Glutamatergic neuron (in vitro differentiated cells): ENCODE results near the gene MMP23B. TPM values are rescaled to one million over a fixed set of nuclear protein-coding genes. Genes with fewer than 3 reads are reported as not detected.

Experiments used
- DNase-seq: peaks from one replicate; pipeline ENCODE4 v3.0.0; 2022
- H3K27ac Mint-ChIP-seq: one replicate; pipeline ENCODE4 v1.8.0; 2020; ENCODE audit warnings: mild to moderate bottlenecking, mixed read lengths, inconsistent platforms; ENCODE audit not compliant: unreplicated experiment
- H3K27me3 Mint-ChIP-seq: one replicate; pipeline ENCODE4 v1.8.0; 2020; ENCODE audit warnings: mild to moderate bottlenecking, moderate library complexity, mixed read lengths, inconsistent platforms; ENCODE audit not compliant: unreplicated experiment
- H3K36me3 Mint-ChIP-seq: one replicate; pipeline ENCODE4 v1.8.0; 2020; ENCODE audit warnings: mild to moderate bottlenecking, mixed read lengths, inconsistent platforms; ENCODE audit not compliant: unreplicated experiment
- H3K4me1 Mint-ChIP-seq: one replicate; pipeline ENCODE4 v1.8.0; 2020; ENCODE audit warnings: mild to moderate bottlenecking, low read depth, mixed read lengths, inconsistent platforms; ENCODE audit not compliant: unreplicated experiment
- H3K4me3 Mint-ChIP-seq: one replicate; pipeline ENCODE4 v1.8.0; 2020; ENCODE audit warnings: mild to moderate bottlenecking, mixed read lengths, inconsistent platforms; ENCODE audit not compliant: unreplicated experiment
- H3K9me3 Mint-ChIP-seq: one replicate; pipeline ENCODE4 v1.8.0; 2020; ENCODE audit warnings: mild to moderate bottlenecking, moderate library complexity, mixed read lengths, inconsistent platforms; ENCODE audit not compliant: unreplicated experiment
- total RNA-seq: library from RNA; stranded (reverse); fragmentation: NEBNext Ultra II Directional; extraction: Animal tissue kit (Norgen Biotek cat#: 25700); gene quantifications from one replicate; pipeline ENCODE4 v1.2.1, GENCODE V29; 2021; ENCODE audit not compliant: unreplicated experiment
- TF ChIP-seq, protein P1 (sequence below): fragments of 200-600 bp; sonication (generic); IDR thresholded peaks from one replicate; pipeline ENCODE4 v1.5.0; 2021; ENCODE audit not compliant: partially characterized antibody, unreplicated experiment

Gene MMP23B
- total RNA-seq, 1 donor from 2014 or later, result 162 TPM

DNA sequence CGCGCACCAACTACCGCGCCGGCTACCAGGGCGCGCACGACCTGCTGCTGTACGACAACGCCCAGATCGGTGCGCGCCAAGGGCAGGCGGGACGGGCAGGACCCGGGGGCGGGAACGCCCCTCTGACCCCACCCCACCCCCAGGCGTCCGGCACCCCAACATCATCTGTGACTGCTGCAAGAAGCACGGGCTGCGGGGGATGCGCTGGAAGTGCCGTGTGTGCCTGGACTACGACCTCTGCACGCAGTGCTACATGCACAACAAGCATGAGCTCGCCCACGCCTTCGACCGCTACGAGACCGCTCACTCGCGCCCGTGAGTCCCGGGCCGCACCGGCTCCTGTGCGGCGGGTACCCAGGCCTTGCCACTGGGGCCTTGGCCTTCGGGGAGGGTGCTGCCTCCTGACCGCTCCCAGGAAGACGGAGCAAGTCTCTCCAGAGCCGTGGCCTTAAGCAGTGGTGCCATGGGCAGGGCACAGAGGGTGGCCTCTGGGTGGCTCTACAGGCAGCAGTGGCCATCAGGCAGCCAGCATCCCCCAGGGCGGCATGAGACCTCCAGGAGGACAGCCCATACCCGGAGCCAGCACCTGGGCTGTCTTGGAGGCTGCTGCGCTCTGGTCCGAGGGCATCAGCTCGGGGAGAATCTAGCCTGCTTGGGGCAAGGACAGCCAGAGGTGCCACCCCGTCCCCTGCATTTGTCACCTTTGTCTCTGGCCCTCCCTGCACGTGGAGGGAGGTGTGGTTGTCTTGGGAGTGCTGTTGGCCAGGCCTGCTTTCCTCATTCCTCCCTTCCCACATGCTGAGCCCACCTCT, 8.1 kb upstream of the MMP23B start:
- Mint-ChIP-seq H3K27ac (no peak overlapping the region), H3K4me1 (peaks cover 10% of the 10 kb centered on the region), H3K27me3 (peaks cover 22% of the 10 kb centered on the region), H3K4me3 (no peak overlapping the region), H3K36me3 (no peaks in the 10 kb centered on the region), H3K9me3 (peaks cover 13% of the 10 kb centered on the region)
- no peak for DNase-seq
- TF ChIP-seq, protein P1, sequence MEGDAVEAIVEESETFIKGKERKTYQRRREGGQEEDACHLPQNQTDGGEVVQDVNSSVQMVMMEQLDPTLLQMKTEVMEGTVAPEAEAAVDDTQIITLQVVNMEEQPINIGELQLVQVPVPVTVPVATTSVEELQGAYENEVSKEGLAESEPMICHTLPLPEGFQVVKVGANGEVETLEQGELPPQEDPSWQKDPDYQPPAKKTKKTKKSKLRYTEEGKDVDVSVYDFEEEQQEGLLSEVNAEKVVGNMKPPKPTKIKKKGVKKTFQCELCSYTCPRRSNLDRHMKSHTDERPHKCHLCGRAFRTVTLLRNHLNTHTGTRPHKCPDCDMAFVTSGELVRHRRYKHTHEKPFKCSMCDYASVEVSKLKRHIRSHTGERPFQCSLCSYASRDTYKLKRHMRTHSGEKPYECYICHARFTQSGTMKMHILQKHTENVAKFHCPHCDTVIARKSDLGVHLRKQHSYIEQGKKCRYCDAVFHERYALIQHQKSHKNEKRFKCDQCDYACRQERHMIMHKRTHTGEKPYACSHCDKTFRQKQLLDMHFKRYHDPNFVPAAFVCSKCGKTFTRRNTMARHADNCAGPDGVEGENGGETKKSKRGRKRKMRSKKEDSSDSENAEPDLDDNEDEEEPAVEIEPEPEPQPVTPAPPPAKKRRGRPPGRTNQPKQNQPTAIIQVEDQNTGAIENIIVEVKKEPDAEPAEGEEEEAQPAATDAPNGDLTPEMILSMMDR, result no peak

DNA sequence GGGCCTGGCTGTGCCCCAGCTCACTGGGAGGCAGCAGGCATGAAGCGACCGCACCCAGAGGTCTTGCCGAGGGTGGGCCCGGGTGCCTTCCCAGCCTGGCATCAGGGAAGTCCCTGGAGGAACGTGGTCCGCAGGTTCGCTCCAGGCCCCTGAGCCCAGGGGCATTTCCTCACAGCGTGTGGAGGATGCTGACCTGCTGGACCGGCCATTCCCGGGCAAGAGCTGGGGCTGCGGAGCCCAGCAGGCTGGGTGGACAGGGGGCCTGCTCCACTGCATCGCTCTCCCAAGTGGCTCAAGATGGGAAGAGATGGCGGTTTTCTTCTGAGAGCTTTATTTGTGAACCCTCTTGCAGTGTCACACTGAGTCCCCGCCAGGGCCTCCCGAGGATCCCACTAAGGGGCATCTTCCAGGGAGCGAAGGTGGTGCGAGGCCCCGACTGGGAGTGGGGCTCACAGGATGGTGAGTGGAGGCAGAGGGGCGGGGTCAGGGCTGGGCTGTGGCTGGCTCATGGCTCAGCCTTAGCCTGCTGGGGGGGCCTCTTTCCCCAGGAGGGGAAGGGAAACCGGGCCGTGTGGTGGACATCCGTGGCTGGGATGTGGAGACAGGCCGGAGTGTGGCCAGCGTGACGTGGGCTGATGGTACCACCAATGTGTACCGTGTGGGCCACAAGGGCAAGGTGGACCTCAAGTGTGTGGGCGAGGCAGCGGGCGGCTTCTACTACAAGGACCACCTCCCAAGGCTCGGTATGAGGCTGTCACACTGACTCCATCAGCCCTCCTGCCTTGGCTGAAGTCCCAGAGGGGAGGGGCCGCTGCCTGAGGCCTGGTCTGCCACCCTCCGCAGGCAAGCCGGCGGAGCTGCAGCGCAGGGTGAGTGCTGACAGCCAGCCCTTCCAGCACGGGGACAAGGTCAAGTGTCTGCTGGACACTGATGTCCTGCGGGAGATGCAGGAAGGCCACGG, 7.2 kb upstream of the MMP23B start:
- Mint-ChIP-seq H3K27ac (peak overlapping the region; percentile 62), H3K27me3 (peaks cover 20% of the 10 kb centered on the region), H3K4me3 (no peak overlapping the region), H3K36me3 (no peaks in the 10 kb centered on the region), H3K9me3 (peaks cover 14% of the 10 kb centered on the region), H3K4me1 (peaks cover 10% of the 10 kb centered on the region)
- peak; percentile 65 for DNase-seq
- TF ChIP-seq, protein P1, result no peak

DNA sequence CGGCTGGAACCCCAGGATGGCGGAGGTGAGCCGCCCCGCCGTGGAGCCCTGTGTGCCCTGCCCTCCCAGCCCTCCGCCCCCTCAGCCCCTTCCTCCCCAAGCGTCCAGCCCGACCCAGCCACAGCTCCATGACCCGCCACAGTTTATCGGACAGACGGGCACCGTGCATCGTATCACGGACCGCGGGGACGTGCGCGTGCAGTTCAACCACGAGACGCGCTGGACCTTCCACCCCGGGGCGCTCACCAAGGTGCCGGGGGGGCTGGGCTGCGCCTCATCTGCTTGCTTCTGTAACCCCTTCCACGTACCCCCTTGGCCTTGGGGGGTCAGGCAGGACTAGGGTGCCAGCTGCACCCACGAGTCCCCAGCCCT, 6.6 kb upstream of the MMP23B start:
- peaks cover 21% of the 10 kb centered on the region for H3K27me3 Mint-ChIP-seq
- DNase-seq, result no peak
- H3K27ac Mint-ChIP-seq, result no peak overlapping the region
- H3K4me3 Mint-ChIP-seq, result no peak overlapping the region
- H3K9me3 Mint-ChIP-seq, result peaks cover 15% of the 10 kb centered on the region
- H3K36me3 Mint-ChIP-seq, result no peaks in the 10 kb centered on the region
- peaks cover 10% of the 10 kb centered on the region for H3K4me1 Mint-ChIP-seq
- TF ChIP-seq, protein P1, result no peak

DNA sequence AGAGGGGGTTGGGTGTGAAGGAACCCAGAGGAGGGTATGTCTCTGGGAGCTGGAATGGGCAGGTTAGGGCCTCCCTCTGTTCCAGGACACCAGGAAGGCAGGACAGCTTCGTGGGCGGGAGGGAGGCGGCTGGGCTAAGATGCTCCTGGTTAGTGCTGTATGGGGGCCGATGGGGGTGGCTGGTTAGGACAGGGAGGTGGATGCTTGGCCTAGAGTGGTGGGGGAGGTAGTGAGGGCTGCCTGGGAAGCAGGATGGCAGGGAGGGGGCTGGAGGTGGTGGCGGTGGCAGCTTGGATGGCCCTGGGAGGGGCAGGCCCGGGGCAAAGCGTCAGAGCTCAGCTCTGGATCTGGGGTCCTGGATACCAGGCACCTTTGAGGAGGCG, 6.2 kb upstream of the MMP23B start:
- Mint-ChIP-seq H3K4me3 (no peak overlapping the region), H3K27ac (no peak overlapping the region), H3K36me3 (no peaks in the 10 kb centered on the region), H3K4me1 (peaks cover 10% of the 10 kb centered on the region), H3K9me3 (peaks cover 15% of the 10 kb centered on the region), H3K27me3 (peaks cover 22% of the 10 kb centered on the region)
- DNase-seq, result no peak
- TF ChIP-seq, protein P1, result no peak
